ENCODE data around the gene GRK2. TPM values are rescaled to one million over a fixed set of nuclear protein-coding genes. Genes with fewer than 3 reads are reported as not detected.

Gene GRK2
- total and polyA plus RNA-seq, 2 donors (not counting 3 experiments of a cell fraction or from before 2014, with no cell fraction given), result 57.9 to 62.3 TPM

DNA sequence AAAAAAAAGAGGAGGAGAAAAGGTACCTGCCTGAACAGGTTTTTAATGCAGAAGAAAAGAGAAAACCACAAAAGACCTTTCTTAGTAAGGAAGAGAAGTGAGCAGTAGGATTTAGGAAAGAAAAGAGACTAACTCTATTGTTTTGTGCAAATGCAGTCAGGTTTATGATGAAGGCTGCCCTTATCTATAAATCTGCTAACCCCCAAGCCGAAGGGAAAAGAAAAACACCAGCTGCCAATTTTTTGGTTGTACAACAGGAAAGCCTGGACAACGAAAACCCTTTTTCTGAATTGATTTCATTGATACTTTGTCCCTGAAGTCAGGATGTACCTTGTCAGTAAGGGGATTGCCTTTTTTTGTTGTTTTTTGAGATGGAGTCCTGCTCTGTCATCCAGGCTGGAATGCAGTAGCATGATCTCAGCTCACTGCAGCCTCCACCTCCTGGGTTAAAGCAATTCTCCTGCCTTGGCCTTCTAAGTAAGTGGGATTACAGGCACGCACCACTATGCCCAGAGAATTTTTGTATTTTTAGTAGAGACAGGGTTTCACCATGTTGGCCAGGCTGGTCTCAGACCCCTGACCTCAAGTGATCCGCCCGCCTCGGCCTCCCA lies 65.9 kb downstream of the GRK2 start:
- BruUV-seq (replicated peaks), result no TSS peak
- Histone ChIP-seq H3K4me1 (ENCODE audit: control insufficient read depth, extremely low read depth, insufficient read depth, low read length) (no peaks in the 10 kb centered on the region), H2AFZ (ENCODE audit: low read depth, low read length) (no peak overlapping the region), H3K79me2 (ENCODE audit: control insufficient read depth, insufficient read depth, low read length) (no peaks in the 10 kb centered on the region), H3K9ac (replicated peaks; ENCODE audit: extremely low read depth, insufficient read depth, low read length) (no peak overlapping the region), H3K4me3 (replicated peaks in 1 of 3; ENCODE audit: insufficient read depth in 1 of 3, low read depth in 1 of 3, low read length in 3 of 3) (no peak overlapping the region), H3K36me3 (ENCODE audit: control insufficient read depth in 2 of 2, extremely low read depth in 1 of 2, insufficient read depth in 2 of 2, low read length in 2 of 2) (no peaks in the 10 kb centered on the region), H3K27me3 (ENCODE audit: control insufficient read depth in 2 of 2, insufficient read depth in 2 of 2, low read length in 2 of 2) (no peaks in the 10 kb centered on the region), H3K4me2 (ENCODE audit: insufficient read depth, low read length) (no peak overlapping the region), H3K9me3 (replicated peaks; ENCODE audit: control insufficient read depth, insufficient read depth, low read length) (no peaks in the 10 kb centered on the region), H3K9me1 (replicated peaks; ENCODE audit: control insufficient read depth, extremely low read depth, insufficient read depth, low read length) (no peaks in the 10 kb centered on the region), H4K20me1 (replicated peaks; ENCODE audit: control insufficient read depth, extremely low read depth, insufficient read depth, low read length) (no peaks in the 10 kb centered on the region), H3K27ac (ENCODE audit: insufficient read depth, low read depth, low read length) (no peak overlapping the region)
- CTCF ChIA-PET, result interaction anchor here (0.9 to 2.5 kb wide), 7 partner anchors 12 to 71 kb away, joined by 3 to 6 read pairs (median 4); no protein-coding TSS in a partner anchor
- TF ChIP-seq EZH2 (IDR thresholded peaks at IDR 0.05; ENCODE audit: borderline replicate concordance, low read depth, low read length, severe bottlenecking) (no peak), MAX (IDR thresholded peaks at IDR 0.05; ENCODE audit: insufficient read depth, insufficient read length) (no peak), POLR2A (IDR thresholded peaks at IDR 0.05; ENCODE audit: low read depth, low read length) (no peak), JUN (IDR thresholded peaks at IDR 0.05; ENCODE audit: borderline replicate concordance, insufficient read depth, insufficient read length, low read depth) (no peak), GATA2 (IDR thresholded peaks at IDR 0.05; ENCODE audit: insufficient read depth, insufficient read length, low read depth, low read length) (no peak), FOS (IDR thresholded peaks at IDR 0.05; ENCODE audit: borderline replicate concordance, insufficient read depth, low read length) (no peak), MYC (IDR thresholded peaks at IDR 0.05; ENCODE audit: low read depth, low read length) (no peak), POLR2AphosphoS5 (IDR thresholded peaks at IDR 0.05; ENCODE audit: insufficient read depth, low read depth, low read length) (no peak)
- TF ChIP-seq, protein P1, sequence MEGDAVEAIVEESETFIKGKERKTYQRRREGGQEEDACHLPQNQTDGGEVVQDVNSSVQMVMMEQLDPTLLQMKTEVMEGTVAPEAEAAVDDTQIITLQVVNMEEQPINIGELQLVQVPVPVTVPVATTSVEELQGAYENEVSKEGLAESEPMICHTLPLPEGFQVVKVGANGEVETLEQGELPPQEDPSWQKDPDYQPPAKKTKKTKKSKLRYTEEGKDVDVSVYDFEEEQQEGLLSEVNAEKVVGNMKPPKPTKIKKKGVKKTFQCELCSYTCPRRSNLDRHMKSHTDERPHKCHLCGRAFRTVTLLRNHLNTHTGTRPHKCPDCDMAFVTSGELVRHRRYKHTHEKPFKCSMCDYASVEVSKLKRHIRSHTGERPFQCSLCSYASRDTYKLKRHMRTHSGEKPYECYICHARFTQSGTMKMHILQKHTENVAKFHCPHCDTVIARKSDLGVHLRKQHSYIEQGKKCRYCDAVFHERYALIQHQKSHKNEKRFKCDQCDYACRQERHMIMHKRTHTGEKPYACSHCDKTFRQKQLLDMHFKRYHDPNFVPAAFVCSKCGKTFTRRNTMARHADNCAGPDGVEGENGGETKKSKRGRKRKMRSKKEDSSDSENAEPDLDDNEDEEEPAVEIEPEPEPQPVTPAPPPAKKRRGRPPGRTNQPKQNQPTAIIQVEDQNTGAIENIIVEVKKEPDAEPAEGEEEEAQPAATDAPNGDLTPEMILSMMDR (IDR thresholded peaks at IDR 0.05; ENCODE audit: extremely low read depth in 1 of 2, insufficient read depth in 1 of 2, low read depth in 1 of 2, low read length in 2 of 2), result no peak
- POLR2A ChIA-PET, result interaction anchor here (0.8 kb wide), 1 partner anchor 62 kb away, joined by 5 read pairs; no protein-coding TSS in a partner anchor
- no peak for FAIRE-seq
- dilution Hi-C loops (cut with MboI; ENCODE audit: extremely low pct_ligation_motif_present, low sequenced_read_pairs), result no loop called here
- intact Hi-C loops (cut with micrococcal nuclease), result no loop called here
- DNase-seq (ENCODE audit: low read depth, low spot score), result peak; percentile 37

Other genes with a start within 250 kb of the GRK2 start
- gene SYT12, start 243.3 kb upstream of the GRK2 start, total RNA-seq, result not detected in 2 replicates
- gene SYT12, start 243.3 kb upstream of the GRK2 start, polyA plus RNA-seq, result not detected in 2 replicates
- 10.5 and 10.6 TPM in 2 replicates for gene RHOD, start 209.6 kb upstream of the GRK2 start, total RNA-seq
- 17.9 and 26.0 TPM in 2 replicates for gene RHOD, start 209.6 kb upstream of the GRK2 start, polyA plus RNA-seq
- gene KDM2A, start 147.2 kb upstream of the GRK2 start, total RNA-seq, result 69.9 and 79.5 TPM in 2 replicates
- gene KDM2A, start 147.2 kb upstream of the GRK2 start, polyA plus RNA-seq, result 72.2 and 73.3 TPM in 2 replicates
- 57.5 and 69.6 TPM in 2 replicates for gene ANKRD13D, start 22.8 kb downstream of the GRK2 start, total RNA-seq
- 43.5 and 51.2 TPM in 2 replicates for gene ANKRD13D, start 22.8 kb downstream of the GRK2 start, polyA plus RNA-seq
- gene SSH3, start 37.1 kb downstream of the GRK2 start, total RNA-seq, result 16.5 and 22.5 TPM in 2 replicates
- 14.3 and 16.4 TPM in 2 replicates for gene SSH3, start 37.1 kb downstream of the GRK2 start, polyA plus RNA-seq
- 50.1 and 66.9 TPM in 2 replicates for gene POLD4, start 87.1 kb downstream of the GRK2 start, total RNA-seq
- 204 and 236 TPM in 2 replicates for gene POLD4, start 87.1 kb downstream of the GRK2 start, polyA plus RNA-seq
- gene CLCF1, start 107.1 kb downstream of the GRK2 start, total RNA-seq, result 5.7 and 5.8 TPM in 2 replicates
- gene CLCF1, start 107.1 kb downstream of the GRK2 start, polyA plus RNA-seq, result 6.5 and 8.7 TPM in 2 replicates
- gene RAD9A, start 125.5 kb downstream of the GRK2 start, total RNA-seq, result 18.4 and 24.6 TPM in 2 replicates
- 22.2 and 25.5 TPM in 2 replicates for gene RAD9A, start 125.5 kb downstream of the GRK2 start, polyA plus RNA-seq
- 192 and 202 TPM in 2 replicates for gene PPP1CA, start 135.4 kb downstream of the GRK2 start, total RNA-seq
- 419 and 446 TPM in 2 replicates for gene PPP1CA, start 135.4 kb downstream of the GRK2 start, polyA plus RNA-seq
- gene TBC1D10C, start 137.6 kb downstream of the GRK2 start, total RNA-seq, result not detected in 2 replicates
- gene TBC1D10C, start 137.6 kb downstream of the GRK2 start, polyA plus RNA-seq, result not detected in 2 replicates
- gene CARNS1, start 149.2 kb downstream of the GRK2 start, total RNA-seq, result 0.16 and 0.35 TPM in 2 replicates
- 0.14 and 0.27 TPM in 2 replicates for gene CARNS1, start 149.2 kb downstream of the GRK2 start, polyA plus RNA-seq
- 47.8 and 53.8 TPM in 2 replicates for gene RPS6KB2, start 162.0 kb downstream of the GRK2 start, total RNA-seq
- gene RPS6KB2, start 162.0 kb downstream of the GRK2 start, polyA plus RNA-seq, result 60.0 and 70.0 TPM in 2 replicates
- 1.4 TPM in 1 of 2 replicates, not detected in the other for gene PTPRCAP, start 171.2 kb downstream of the GRK2 start, total RNA-seq
- 3.6 and 6.5 TPM in 2 replicates for gene PTPRCAP, start 171.2 kb downstream of the GRK2 start, polyA plus RNA-seq
- 126 and 142 TPM in 2 replicates for gene CORO1B, start 177.0 kb downstream of the GRK2 start, total RNA-seq
- gene CORO1B, start 177.0 kb downstream of the GRK2 start, polyA plus RNA-seq, result 197 and 236 TPM in 2 replicates
- gene GPR152, start 186.3 kb downstream of the GRK2 start, total RNA-seq, result not detected in 2 replicates
- not detected in 2 replicates for gene GPR152, start 186.3 kb downstream of the GRK2 start, polyA plus RNA-seq
- 4.2 and 5.0 TPM in 2 replicates for gene CABP4, start 188.9 kb downstream of the GRK2 start, total RNA-seq
- 2.4 and 2.6 TPM in 2 replicates for gene CABP4, start 188.9 kb downstream of the GRK2 start, polyA plus RNA-seq
- gene TMEM134, start 202.8 kb downstream of the GRK2 start, total RNA-seq, result 33.4 and 41.6 TPM in 2 replicates
- gene TMEM134, start 202.8 kb downstream of the GRK2 start, polyA plus RNA-seq, result 207 and 213 TPM in 2 replicates
- 46.3 and 46.5 TPM in 2 replicates for gene AIP, start 216.6 kb downstream of the GRK2 start, total RNA-seq
- gene AIP, start 216.6 kb downstream of the GRK2 start, polyA plus RNA-seq, result 114 and 130 TPM in 2 replicates
- 26.4 and 50.9 TPM in 2 replicates for gene PITPNM1, start 238.9 kb downstream of the GRK2 start, total RNA-seq
- 16.5 and 25.2 TPM in 2 replicates for gene PITPNM1, start 238.9 kb downstream of the GRK2 start, polyA plus RNA-seq
- gene CDK2AP2, start 241.7 kb downstream of the GRK2 start, total RNA-seq, result 81.2 and 97.0 TPM in 2 replicates
- gene CDK2AP2, start 241.7 kb downstream of the GRK2 start, polyA plus RNA-seq, result 143 and 191 TPM in 2 replicates